Cerebellar nuclear complex (tissue), 1 donor: Measurements from ENCODE around the gene CSF1R.

ENCODE experiments used
- DNase-seq, 2 experiments: peaks; one replicate each; lab custom pipeline; 2025; lab: John Stamatoyannopoulos, UW

The CSF1R gene

DNA sequence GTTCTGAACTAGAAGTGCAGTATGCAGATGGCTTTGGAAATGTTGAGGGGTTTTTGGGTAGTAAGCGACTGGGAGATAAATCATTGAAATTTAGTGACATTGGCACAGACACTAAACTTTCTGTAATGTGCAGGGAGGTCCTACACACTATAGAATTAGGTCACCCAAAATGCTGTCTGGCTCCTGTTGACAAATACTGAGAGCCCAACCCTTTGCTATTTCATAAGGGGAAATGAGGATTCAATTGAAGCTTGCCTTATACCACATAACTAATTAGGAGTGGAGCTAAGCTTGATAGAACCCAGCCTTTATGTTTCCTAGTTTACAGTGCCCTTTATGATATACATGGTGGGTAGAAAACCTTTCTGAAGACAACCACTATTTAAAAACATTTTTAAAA, 63.2 kb downstream of the CSF1R start:
- no peak for DNase-seq

DNA sequence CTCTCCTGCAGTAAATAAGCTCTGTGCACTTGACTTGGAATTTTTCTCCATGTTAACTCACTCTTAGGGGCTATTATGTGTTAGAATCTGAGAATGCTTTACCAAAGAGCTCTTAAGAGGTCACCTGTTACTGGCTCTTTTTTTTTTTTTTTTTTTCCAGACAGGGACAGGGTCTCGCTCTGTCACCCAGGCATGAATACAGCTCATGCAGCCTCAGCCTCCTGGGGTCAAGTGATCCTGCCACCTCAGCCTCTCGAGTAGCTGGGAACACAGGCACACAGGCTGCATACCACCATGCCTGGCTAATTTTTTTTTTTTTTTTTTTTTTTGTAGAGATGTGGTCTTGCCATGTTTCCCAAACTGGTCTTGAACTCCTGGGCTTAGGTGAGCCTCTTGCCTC, 63.7 kb downstream of the CSF1R start:
- DNase-seq: no peak

DNA sequence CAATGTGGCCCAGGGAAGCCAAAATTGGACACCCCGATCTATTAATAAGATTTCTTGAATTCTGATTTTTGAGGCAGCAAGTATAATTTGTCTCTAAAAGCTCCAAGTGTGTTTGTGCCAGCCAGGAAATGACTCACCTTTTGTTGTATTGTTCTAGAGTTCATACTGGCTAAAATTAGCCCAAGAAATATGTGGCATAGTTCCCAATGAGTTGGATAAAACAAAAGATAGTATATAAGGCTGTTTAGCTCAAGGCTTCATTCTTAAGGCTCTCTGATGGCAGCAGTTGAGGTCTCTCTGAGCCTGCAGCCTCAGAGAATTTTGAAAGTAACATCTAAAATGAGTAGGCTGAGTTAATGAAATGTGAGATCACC, 64.2 kb downstream of the CSF1R start:
- DNase-seq: no peak

DNA sequence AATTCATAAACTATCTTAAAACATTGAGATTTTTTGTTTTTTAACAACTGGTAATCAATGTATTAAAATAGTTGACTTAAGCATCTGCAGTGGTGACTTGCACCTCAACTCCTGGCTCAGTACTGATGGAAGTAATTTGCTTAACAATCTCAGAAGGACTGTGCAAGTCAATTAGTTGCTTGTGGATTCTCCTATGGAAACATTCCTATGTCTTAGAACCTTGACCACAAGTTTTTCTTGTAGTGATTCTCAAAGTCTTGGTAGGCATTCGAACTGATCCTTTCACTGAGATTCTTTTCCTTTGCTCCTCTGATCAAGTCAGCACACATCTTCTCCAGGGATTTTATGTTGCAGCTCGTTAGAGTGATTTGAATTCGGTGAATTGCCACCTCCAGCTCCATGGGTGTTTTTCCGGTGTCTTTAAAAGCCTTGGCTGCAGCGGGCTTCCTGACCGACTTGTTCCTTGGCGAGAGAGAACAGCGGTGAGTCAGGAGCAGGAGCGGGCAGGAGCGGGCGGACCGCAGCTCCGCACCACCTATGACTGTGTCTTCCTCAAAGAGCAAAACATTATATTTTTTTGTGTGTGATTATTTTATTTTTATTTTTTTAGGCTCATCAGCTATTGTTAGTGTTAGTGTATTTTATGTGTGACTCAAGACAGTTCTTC, 64.7 kb downstream of the CSF1R start:
- no peak for DNase-seq

DNA sequence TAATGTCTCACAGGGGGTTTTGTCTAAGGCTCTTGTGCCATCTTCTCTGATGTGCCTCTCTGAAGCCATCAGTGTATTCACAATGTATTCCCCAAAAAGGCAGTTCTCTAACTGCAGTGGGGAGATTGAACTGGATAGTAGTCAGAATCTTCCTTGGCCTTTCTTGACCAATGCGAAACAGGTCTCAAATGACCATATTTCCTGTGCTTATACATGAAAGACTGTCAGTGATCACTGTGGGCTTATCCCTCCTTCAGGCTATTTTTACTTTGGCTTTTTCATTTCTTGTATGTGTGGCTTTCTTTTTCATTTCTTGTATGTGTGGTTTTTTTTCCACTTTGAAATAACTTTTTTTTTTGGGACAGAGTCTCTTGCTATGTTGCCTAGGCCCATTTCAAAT, 66.1 kb downstream of the CSF1R start:
- no peak for DNase-seq

- DNase-seq: no peak
Observed at GRCh38 chr5:150017226-150018005, 68.9 kb downstream of the CSF1R start.

DNA sequence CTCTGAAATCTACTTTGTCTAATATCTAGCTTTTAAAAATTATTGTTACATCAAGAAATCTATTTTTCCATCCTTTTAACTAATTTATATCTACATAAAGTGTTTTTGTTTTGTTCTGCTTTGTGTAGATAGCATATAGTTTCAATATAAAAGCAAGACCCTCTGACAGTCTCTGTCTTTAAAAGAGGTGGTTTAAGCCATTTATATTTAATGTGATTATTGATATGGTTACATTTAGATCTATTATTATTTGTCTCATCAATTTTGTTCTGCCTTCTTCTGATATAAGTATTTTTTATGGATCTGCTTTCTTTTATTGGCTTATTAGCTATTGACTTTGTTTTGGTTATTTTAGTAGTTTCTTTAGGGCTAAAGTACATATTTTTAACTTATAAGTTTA, 69.8 kb downstream of the CSF1R start:
- no peak for DNase-seq

- DNase-seq: no peak
Observed at GRCh38 chr5:150015415-150015814, 70.9 kb downstream of the CSF1R start.

- no peak for DNase-seq
Observed at GRCh38 chr5:150014456-150014855, 71.9 kb downstream of the CSF1R start.

DNA sequence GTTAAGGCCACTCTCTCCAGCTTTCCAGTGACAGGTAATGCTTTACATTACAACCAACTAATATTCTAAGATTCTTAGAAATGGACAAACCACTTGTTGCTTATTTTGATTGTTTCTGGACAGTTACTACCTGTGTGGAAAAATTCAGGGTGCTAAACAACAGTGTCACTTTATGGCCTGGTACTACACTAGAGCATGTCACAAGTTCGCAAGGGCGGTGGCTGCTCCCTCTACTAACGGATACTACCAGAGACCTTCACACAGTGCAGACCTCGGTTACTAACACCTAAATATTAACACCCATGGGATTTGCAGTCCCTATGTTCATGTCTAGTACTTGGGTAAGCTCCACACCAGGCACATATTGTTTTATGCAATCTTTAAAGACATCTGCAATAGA, 72.4 kb downstream of the CSF1R start:
- DNase-seq: no peak

- DNase-seq: no peak
Observed at GRCh38 chr5:150009671-150010387, 76.5 kb downstream of the CSF1R start.

DNA sequence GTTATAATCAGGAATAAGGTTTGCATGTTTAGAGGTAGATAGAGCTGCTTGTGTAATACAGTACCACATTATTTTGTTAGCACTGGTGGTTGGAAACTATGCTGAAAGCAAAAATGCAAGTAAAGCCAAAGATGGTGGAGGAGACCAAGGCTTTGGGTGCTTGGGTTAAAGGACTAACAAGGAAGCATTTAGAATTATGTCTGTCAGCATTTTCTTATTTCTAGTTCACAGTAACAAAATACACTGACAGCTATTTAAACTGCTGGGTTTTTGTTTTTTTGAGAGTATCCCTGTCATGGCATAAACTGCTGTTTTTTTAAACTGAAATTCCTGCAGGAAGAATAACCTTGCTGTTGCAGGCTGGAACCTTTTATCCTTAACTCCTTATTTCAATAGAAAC, 79.3 kb downstream of the CSF1R start:
- no peak for DNase-seq

GRCh38 chr5:150006318-150006717, 80.0 kb downstream of the CSF1R start:
- DNase-seq: no peak
